Measurements from ENCODE around the gene ZNF775.

Gene ZNF775
- total RNA-seq, result 1.7 to 7.8 reads per million in 2 donors

GRCh38 chr7:150378853-150379440, at the start of gene ZNF775:
TSS of gene ZNF775 (plus strand) at chr7:150379330. CDS start at chr7:150388471, 9,141 bp downstream.
- DNase-seq, result peak; percentile 89

GRCh38 chr7:150329331-150330120, 49.6 kb upstream of the ZNF775 start:
- DNase-seq, result no peak

- no peak for DNase-seq
These were observed 48.8 kb upstream of the ZNF775 start for GRCh38 chr7:150330211-150330885.

- DNase-seq, result no peak
These were observed 46.1 kb upstream of the ZNF775 start for GRCh38 chr7:150332852-150333635.

- DNase-seq, result no peak
These were observed 45.5 kb upstream of the ZNF775 start for GRCh38 chr7:150333659-150334058.

- DNase-seq, result no peak
These were observed 45.0 kb upstream of the ZNF775 start for GRCh38 chr7:150334108-150334507.

GRCh38 chr7:150335108-150335773, 43.9 kb upstream of the ZNF775 start:
- DNase-seq, result no peak

- no peak for DNase-seq
These were observed 43.4 kb upstream of the ZNF775 start for GRCh38 chr7:150335774-150336112.

GRCh38 chr7:150336746-150337145, 42.4 kb upstream of the ZNF775 start:
- no peak for DNase-seq

- no peak for DNase-seq
These were observed 42.0 kb upstream of the ZNF775 start for GRCh38 chr7:150337179-150337578.

- no peak for DNase-seq
These were observed 41.5 kb upstream of the ZNF775 start for GRCh38 chr7:150337659-150338081.

- DNase-seq, result no peak
These were observed 40.8 kb upstream of the ZNF775 start for GRCh38 chr7:150338166-150338829.

- no peak for DNase-seq
These were observed 39.7 kb upstream of the ZNF775 start for GRCh38 chr7:150339409-150339809.

GRCh38 chr7:150340024-150340749, 38.9 kb upstream of the ZNF775 start:
- no peak for DNase-seq

GRCh38 chr7:150340875-150341262, 38.3 kb upstream of the ZNF775 start:
- no peak for DNase-seq

- DNase-seq, result no peak
These were observed 37.6 kb upstream of the ZNF775 start, which contains the start of gene RARRES2 for GRCh38 chr7:150341263-150342120. TSS of gene RARRES2 (minus strand) at chr7:150341629. CDS start at chr7:150340609, 1,020 bp downstream.

GRCh38 chr7:150342121-150342408, 37.1 kb upstream of the ZNF775 start:
- no peak for DNase-seq

GRCh38 chr7:150343225-150343624, 35.9 kb upstream of the ZNF775 start:
- DNase-seq, result no peak

GRCh38 chr7:150344299-150344698, 34.8 kb upstream of the ZNF775 start:
- no peak for DNase-seq

GRCh38 chr7:150345012-150345411, 34.1 kb upstream of the ZNF775 start:
- no peak for DNase-seq

Measured in T-helper 9 cell (primary cell).